Hematopoietic multipotent progenitor cell treated with erythropoietin and hydrocortisone succinate and interleukin-3 and kit ligand, for 4 days (in vitro differentiated cells): ENCODE data around the gene TTLL9.

Experiments
- DNase-seq: peaks from one replicate; pipeline ENCODE4 v3.0.0-alpha.2; 2015

Gene TTLL9

GRCh38 chr20:31951203-31951529 is 80.7 kb downstream of the TTLL9 start:
- no peak for DNase-seq

GRCh38 chr20:31951530-31952453 is 81.4 kb downstream of the TTLL9 start, which contains the start of gene PDRG1:
Gene PDRG1, minus strand, starts transcription at chr20:31952046. Its CDS starts 85 bp downstream, at chr20:31951961.
- peak; percentile 98 for DNase-seq

GRCh38 chr20:31953556-31954148 is 83.2 kb downstream of the TTLL9 start:
- DNase-seq: no peak

GRCh38 chr20:31954500-31954899 is 84.1 kb downstream of the TTLL9 start:
- no peak for DNase-seq

- DNase-seq: peak; percentile 48
Measured at GRCh38 chr20:31956556-31957526, 86.4 kb downstream of the TTLL9 start.

GRCh38 chr20:31962761-31963160 is 92.3 kb downstream of the TTLL9 start:
- DNase-seq: no peak

GRCh38 chr20:31963889-31964288 is 93.5 kb downstream of the TTLL9 start:
- DNase-seq: no peak

- DNase-seq: no peak
Measured at GRCh38 chr20:31966991-31967655, 96.7 kb downstream of the TTLL9 start.

GRCh38 chr20:31967830-31968249 is 97.4 kb downstream of the TTLL9 start, which contains the start of gene XKR7:
Gene XKR7, plus strand, starts transcription at chr20:31968151. Its CDS starts 25 bp downstream, at chr20:31968176.
- peak; percentile 60 for DNase-seq

GRCh38 chr20:31968291-31969126 is 98.1 kb downstream of the TTLL9 start:
- DNase-seq: peak; percentile 90

DNA sequence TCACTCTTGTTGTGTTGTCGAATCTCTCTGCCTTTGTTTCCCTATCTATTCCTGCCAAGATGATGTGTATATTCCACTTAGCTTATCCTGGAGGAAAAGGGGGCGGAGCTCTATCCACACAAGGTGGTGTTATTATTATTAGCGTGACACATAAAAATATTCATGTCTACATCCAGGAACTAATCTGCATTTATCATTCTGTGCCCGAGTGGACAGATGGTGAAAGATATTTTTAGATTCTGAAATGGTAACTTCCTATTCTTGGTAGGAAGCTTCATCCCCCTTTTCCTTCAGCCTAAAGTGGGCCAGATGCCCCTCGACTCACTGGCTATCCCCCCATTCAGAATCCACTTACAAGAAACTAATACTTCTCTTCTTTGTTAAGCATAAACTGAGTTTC is 99.6 kb downstream of the TTLL9 start:
- no peak for DNase-seq

- DNase-seq: no peak
Measured at GRCh38 chr20:31972471-31973021, 102.1 kb downstream of the TTLL9 start.

- DNase-seq: no peak
Measured at GRCh38 chr20:31974296-31974695, 103.9 kb downstream of the TTLL9 start.

- DNase-seq: no peak
Measured at GRCh38 chr20:31974951-31975487, 104.6 kb downstream of the TTLL9 start.

- no peak for DNase-seq
Measured at GRCh38 chr20:31975874-31976273, 105.4 kb downstream of the TTLL9 start.

DNA sequence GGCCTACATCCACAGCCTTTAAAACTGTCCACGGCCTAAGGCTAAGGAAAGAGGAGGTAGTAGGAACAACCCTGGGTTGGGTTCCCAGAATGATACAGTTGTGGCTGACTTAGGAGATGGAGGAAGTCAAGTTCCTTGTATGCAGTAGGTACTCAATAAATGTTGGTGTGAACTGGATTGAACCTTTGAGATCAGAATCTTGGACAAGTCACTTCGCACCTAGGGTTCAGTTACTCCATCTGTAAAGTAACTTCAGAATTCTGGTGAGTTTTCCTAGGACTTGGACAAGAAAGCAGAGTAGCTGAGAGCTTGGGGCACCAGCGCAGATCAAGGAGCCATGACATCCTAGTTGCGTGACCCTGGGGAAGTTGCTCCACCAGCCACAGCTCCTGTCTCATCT is 106.6 kb downstream of the TTLL9 start:
- no peak for DNase-seq

- no peak for DNase-seq
Measured at GRCh38 chr20:31979713-31980426, 109.4 kb downstream of the TTLL9 start.

DNA sequence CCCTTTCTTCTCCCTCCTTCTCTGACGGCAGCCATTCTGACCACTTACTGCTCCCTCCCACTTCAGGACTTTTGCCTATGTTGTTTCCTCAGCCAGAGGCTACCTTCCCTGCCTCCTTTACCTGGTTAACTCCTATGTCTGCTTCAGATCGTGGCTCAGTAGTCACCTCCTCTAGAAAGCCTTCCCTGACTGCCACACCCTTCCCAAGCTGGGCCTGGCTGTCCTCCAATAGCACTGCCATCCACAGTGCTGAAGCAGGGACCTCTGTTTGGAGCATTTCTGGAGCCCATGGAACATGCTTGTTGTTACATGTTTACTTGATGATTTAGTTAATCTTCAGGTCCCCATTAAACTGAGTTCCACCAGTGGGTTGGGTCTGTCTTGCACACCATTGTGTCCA is 111.3 kb downstream of the TTLL9 start:
- DNase-seq: no peak

- DNase-seq: no peak
Measured at GRCh38 chr20:31984981-31985471, 114.6 kb downstream of the TTLL9 start.

DNA sequence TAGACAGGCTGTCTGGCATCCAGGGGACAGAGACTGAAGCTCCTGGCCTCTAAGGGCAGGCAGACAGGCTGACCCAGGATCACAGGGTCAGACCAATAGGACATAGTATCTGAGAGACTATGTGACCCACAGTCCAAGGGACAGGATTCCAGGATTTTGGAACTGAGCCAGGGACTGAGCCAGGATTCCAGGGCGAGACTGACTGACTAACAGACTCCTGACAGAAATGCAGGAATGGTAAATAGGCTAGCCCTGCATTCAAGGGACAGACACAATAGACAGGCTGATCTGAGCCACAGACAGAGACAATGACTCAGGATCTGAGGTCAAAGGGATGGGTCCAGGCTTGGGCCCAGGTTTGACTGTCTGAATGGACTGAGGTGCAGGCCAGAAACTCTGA is 117.3 kb downstream of the TTLL9 start:
- DNase-seq: no peak
